D721Med (cell line): ENCODE measurements around the gene IL1R1.

Experiments
- DNase-seq: peaks from one replicate; pipeline ENCODE4 v3.0.0; 2011; ENCODE audit warnings: low spot score; ENCODE audit not compliant: insufficient read length
- FAIRE-seq: peaks from 2 replicates; lab custom pipeline; 2011; peaks lifted over from hg19 to GRCh38; lab: Jason Lieb, UNC
- CTCF ChIP-seq: IDR thresholded peaks from 2 replicates; pipeline ENCODE4 v1.5.1; 2012; ENCODE audit warnings: mild to moderate bottlenecking, control low read depth; ENCODE audit not compliant: insufficient read depth; ENCODE audit errors: missing control alignments

The IL1R1 gene

GRCh38 chr2:102147935-102148334 lies 5.4 kb downstream of the IL1R1 start:
- no peak for TF ChIP-seq CTCF
- DNase-seq (no peak), FAIRE-seq (no peak)

GRCh38 chr2:102149243-102149642 lies 6.7 kb downstream of the IL1R1 start:
- TF ChIP-seq CTCF, result no peak
- DNase-seq (no peak), FAIRE-seq (no peak)

- no peak for TF ChIP-seq CTCF
- DNase-seq, result no peak
- FAIRE-seq, result no peak
Measured at GRCh38 chr2:102149644-102150455, 7.3 kb downstream of the IL1R1 start.

- no peak for TF ChIP-seq CTCF
- no peak for DNase-seq
Measured at GRCh38 chr2:102154364-102154763, 11.8 kb downstream of the IL1R1 start.

GRCh38 chr2:102154946-102155702 lies 12.6 kb downstream of the IL1R1 start:
- FAIRE-seq (no peak), DNase-seq (no peak)
- no peak for TF ChIP-seq CTCF

More at GRCh38 chr2:102154364-102154763, 11.8 kb downstream of the IL1R1 start:
- FAIRE-seq, result no peak

GRCh38 chr2:102155703-102156515 lies 13.4 kb downstream of the IL1R1 start:
- no peak for TF ChIP-seq CTCF
- FAIRE-seq (no peak), DNase-seq (no peak)
